HG03521 (cell line): ENCODE data around the gene KDM2B.

Experiments
- ATAC-seq: cut with Tn5 transposase; IDR thresholded peaks from one replicate; pipeline ENCODE4 v1.9.1; 2021; ENCODE audit warnings: mild to moderate bottlenecking, moderate library complexity; ENCODE audit not compliant: unreplicated experiment

Gene KDM2B

DNA sequence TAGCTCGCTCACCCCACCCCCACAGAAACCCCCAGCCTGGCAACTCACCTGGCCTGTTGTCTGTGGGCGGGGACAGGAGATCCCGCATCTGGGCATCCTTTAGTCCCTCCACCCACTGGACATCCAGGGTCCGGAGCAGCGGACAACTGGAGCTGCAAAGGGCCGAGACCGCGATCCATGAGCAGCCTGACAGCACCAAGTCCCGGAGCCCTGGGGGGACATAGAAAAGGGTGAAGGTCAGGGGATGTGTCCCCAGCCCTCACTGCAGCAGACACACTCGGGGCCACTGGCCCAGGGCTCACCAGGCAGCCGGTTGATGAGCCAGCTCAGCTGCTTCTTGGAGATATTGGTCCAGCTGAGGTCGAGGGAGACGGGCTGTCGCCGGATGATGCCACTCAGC lies 140.1 kb downstream of the KDM2B start:
- no peak for ATAC-seq

DNA sequence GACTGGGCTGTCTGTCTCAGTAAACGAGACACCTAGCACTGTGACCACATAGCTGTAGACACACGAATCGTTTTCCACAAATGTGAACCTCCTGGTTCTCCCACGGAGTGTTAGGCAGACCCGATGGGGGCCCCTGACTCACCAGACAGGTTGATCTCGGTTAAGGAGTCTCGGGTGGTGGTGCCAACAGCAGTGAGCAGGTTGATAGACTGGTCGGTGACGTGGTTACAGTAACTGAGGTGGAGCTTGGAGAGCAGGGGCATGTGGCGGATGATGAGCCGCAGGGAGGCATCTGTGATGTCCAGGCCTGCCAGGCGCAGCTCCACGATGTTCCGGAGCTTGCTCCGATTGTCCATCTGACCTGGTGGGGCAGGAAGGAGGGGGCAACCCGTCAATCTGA lies 141.1 kb downstream of the KDM2B start:
- no peak for ATAC-seq

DNA sequence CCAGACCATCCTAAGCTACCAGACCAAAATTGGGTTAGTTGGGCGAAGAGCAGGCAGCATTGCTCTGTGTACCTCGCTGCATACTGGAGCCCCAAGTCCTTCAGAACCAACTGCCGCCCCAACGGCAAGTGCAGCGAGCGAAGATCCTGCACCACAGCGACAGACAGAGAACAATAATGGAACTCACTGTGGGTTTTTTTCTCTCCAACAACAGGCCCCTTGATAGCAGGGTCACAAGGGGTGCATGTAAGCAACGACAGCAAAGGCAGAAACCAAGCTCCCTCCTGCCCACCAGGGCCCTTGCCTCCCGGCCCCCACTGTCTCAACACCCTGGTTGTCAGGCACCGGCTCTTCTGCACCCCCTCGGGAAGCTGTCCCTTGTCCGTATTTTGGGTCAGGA lies 141.9 kb downstream of the KDM2B start:
- ATAC-seq = no peak

DNA sequence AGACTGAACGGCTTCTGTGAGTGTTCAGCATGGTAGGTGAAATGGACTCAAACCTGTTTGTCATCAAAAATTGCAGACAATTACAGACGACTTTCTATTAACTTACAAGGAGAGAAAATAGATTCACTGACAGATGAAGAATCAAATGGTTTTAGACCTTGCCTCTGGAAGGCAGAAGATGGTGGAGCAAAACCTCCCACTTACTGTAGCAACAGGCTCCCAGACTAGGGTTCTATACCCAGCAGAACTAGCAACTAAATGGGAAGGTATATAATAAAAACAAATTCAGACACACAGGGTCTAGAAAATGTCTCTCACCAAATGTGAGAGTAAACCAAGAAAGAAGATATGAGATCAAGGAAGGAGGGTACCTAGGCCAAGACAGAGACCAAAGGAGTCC lies 144.1 kb downstream of the KDM2B start:
- ATAC-seq = no peak

DNA sequence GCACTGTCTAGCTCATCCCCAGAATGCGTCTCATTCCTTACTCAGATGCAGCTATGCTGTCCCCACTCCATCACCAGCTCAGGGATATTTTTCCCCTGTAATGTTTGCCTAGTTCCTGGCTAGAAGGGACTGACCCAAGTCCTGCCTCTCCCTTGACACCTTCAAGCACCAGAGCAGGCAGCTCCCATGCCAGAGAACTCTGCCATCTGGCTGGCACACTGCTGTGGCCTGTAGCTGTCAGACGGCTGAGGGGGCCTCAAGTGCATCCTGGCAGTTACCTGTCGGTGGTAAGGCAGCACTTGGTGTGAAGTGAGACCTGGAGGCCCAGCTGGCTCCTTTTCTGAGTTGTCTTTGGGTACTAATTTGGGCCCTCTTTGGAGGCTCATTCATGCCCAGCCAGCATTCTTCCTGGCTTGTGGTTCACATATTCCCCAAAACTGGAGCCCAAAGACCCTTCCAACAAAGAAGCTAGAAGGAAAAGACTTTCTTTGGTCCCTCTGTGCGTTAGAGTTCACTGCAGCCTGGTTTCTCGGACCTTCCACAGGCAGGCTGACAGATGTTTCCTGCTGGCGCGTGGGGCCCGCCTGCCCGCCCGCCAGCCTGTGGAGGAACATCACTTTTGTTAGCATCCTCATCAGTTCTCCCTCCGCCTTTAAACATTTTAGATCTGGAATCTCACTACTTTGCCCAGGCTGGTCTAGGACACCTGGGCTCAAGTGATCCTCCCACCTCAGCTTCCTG lies 147.9 kb downstream of the KDM2B start:
- no peak for ATAC-seq

DNA sequence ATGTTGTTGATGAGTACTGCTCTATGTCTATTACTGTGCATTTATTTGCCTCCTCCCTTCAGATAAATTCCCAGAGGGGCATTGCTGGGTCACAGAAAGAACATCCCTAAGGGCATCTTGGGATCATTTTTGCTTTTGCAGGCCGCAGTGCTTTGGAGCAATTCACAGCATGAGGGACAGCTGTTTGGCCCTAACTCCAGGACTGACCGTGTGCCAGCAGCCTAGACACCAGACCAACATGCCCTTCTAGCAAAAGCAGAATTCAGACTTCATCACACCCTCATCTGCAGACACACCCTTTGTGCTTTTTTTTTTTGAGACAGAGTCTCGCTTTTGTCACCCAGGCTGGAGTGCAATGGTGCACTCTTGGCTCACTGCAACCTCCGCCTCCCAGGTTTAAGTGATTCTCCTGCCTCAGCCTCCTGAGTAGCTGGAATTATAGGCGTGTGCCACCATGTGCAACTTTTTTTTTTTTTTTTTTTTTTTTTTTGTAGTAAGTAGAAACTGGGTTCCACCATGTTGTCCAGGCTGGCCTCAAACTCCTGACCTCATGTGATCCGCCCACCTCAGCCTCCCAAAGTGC lies 149.9 kb downstream of the KDM2B start:
- ATAC-seq = no peak

DNA sequence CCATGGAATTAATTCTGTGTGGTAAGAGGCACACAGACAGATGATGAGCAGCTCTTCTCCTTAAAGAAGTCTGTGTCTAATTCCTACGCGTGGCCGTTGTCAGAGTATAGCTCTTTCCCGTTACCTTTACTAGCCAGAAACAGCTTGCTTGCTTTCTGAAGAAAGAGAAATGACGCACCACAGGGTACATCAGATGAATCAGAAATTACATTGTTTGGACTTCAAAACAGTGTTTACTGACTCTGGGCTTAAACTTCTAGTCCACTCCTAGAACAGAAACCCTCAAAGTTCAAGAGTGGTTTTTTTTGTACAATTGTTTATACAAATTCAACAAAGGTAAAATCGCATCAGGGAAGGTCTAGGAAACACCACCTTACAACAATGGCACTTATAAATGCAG lies 151.9 kb downstream of the KDM2B start:
- no peak for ATAC-seq

DNA sequence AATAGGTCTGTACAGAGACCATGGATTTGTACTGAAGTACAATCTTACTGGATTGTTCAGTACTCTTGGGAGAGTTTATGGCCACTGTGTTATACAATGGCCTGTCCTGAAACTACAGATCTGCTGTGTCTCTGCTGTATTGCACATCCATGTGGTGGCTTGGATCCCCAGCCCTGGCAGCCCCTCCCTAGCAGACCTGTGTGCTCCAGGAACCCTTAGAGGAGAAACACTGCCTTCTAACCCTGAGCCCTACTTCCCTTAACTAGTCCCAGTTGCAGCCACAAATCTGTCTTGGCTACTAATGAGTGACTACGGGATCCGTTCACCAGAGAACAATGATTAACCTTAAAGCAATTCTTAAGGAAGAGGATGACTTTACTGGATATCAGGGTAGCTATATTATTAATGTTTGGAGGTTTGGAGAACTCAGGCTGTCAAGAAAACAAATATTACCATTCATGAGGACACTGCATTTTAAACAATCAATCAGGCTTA lies 153.2 kb downstream of the KDM2B start:
- no peak for ATAC-seq

DNA sequence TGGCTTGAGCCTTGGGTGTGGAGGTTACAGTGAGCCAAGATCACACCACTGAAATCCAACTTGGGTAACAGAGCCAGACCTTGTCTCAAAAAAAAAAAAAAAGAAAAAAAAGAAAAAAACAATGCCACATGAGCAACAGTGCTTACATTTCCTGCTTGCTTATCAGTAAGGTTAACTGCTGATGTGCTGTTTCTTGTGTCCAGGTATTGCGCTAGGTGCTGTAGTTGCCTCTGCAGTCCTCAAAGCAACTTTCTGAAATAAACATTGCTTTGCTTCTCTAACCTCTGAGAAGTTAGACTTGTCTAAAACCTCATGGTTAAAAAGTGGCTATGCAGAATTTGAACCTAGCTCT lies 156.2 kb downstream of the KDM2B start:
- no peak for ATAC-seq

DNA sequence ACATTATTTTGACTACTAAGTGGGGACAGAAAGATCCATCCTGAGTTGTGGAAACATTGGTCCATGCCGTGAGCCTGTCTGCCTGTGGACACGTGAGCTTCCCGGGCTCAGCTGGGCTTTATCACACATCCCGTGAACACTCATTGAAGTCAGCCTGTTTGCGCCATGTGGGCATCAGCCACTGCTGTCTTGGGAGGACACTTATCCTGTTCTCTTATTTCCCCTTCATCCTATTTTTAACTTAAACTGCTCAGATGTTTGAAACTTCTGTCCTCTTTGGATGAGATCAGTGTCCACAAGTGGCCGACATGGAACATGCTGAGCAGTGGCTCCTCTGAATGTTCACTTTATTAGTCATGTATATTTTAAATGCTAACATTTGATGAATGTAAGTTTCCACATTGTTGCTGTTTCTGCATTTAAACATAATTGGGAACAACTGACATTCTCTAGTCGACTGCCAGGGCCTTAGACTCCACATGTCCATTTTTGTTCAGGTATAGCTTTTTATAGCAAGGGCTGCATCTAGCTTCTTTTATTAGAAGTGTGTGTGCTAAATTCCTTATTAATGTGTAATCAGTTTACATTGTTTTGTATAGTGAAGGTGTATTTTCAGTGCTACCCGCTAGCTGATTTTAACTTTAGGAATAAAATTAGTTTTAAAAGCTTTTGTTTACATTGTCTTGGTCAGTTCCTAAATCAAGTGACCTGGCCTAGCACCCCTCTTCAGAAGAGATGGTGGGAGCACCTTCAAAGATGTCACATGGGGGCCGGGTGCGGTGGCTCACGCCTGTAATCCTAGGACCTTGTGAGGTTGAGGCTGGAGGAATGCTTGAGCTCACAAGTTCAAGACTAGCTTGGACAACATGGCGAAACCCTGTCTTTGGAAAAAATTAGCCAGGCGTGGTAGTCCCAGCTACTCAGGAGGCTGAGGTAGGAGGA lies 156.9 kb downstream of the KDM2B start:
- ATAC-seq = no peak

DNA sequence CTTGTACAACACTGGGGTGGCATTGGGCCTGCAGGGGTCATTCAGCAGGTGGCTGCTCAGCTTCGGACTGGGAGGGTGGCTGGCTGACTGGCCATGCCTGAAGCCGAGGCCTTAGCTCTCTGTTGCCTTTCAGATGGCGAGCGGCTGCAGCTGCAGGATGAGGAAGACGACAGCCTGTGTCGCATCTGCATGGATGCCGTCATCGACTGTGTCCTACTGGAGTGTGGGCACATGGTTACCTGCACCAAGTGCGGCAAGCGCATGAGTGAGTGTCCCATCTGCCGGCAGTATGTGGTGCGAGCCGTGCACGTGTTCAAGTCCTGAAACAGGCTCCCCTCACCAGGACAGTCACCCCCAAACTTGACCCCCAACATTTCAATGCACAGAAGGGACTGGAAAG lies 157.6 kb downstream of the KDM2B start:
- no peak for ATAC-seq

DNA sequence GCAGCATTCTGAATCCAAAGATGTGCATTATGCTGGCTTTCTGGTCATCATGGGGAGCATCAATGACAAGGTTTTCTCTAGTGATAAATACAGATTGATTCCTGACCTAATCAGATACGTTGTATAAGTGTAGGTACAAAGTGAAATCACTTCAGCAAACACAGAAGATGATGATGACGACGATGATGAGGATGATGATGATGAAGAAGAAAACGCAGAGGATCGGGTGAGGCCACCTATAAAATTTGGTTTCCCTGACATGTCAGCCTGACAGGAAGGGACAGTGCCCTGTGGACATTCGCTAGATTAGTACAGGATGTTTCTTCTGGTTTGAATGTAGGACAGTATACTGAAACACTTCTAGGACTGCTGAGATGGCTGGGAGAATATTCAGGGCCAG lies 160.7 kb downstream of the KDM2B start:
- no peak for ATAC-seq

DNA sequence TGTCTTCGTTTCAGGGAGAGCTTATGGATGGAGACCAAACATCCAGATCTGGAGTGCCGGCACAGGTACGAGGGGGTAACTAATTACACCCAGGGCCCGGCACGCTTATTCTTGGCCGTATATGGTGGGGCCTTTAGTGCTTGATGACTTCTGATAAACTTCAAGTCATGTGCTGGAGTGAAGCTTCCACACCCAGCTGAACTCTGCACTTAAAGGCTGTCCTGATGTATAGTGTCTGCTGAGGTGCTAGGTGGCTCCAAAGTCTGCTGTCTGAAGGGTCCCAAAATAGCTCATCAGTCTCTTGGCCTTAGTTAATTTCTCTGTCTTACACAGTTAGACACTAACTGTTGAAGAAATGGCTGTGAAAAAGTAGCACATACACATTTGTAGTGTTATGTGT lies 163.0 kb downstream of the KDM2B start:
- no peak for ATAC-seq

DNA sequence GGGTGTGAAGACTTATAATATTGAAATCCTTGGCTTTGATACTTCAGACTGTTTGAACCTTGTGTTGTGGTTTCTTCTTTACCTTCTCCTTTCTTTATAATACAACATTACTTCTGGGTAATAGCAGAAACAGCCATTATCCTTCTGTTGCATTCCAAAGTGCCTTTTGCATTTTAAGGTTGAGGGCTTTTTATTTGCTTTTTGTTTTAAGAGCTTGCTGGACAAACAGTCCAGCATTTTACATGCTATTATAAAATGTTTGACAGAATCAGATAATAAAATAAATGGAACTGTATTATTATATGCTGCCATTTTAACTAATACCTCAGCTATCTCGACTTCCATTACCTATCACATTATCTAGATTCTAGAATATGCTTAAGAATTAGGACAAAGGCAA lies 166.9 kb downstream of the KDM2B start:
- ATAC-seq = no peak

DNA sequence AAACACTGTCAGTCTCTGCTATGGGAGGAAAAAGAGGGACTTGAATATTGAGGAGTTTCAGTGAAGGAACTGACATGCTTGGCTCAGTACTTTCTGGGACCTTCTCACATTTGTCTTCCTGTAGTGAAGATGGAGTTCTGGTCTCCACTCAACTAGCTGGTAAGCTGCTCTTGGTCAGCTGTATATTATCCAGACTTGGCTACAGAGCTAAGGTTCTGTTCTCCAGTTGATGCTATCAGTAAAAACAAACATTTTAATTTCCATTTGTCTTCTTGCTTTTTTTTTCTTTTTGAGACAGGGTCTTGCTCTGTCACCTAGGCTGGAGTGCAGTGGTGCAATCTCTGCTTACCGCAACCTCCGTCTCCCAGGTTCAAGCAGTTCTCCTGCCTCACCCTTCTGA lies 175.6 kb downstream of the KDM2B start:
- ATAC-seq = no peak

DNA sequence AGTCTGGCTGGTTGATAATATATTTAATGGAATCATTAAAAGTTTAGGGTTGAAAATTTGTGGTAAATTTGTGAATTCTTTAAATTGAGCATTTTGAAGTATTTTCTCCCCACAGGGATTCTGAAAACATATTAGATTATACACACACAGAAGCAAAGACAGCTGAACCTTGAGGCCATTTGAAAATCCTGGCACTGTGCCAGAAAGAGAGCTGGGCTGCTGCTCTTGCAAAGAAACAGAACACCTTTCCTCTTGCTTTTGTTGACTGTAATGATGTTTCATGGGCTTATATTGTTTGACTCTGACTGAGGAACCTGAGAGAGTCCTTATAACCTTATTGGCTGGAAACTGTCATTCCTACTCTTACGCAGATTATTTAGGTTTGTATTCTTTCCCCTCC lies 176.1 kb downstream of the KDM2B start:
- no peak for ATAC-seq

DNA sequence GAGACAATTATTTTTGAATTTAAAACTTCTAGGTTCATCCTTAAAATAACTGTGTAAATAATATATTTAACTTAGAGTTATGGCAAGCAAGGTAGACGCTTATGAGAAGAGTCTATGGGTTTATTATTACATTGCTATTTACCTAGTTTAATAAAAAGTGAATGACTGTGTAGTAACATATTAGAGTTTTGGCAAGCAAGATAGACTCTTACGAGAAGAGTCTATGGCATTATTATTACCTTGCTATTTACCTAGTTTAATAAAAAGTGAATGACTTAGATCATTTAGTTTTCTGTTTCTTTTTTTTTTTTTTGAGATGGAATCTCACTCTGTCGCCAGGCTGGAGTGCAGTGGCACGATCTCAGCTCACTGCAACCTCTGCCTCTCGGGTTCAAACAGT lies 177.1 kb downstream of the KDM2B start:
- no peak for ATAC-seq

DNA sequence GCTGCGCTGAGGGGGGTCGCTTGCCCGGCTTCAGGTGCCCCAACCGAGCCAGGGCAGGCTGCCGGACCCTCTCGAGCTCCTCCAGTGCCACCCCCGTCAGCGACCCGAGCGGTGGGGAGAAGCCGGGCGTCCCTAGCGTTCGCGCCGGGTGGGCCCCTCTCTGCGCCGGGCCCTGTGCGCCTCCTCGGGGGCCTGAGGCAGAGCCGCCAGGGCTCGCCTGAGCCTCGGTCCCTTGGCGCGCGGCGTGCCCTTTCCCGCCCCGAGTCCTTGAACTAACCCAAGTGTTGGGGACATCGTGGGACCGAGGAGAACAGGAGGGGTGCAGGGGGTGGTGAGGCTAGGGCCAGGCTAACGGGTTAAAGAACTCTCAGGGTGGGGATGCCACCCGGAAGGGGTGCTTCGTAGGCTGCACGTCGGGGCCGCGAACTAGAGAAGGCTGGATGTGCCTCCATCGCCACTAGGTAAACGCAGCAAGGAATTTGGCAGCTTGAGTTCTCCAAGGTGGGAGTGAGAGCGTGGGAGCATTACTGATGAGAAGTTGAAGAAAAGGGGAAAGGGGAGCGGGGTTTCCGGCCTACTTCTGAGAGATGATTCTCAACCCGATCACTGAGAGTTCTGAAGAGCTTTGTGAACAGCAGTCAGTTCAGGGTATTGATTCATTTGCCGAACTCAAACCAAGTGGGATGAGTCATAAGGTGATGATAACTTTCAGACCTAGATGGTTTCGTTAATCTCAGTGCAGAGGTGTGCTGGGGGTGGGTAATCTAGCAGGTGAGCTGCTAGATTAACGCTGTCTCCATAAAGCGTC lies 180.3 kb downstream of the KDM2B start:
- peak; percentile 14 for ATAC-seq

DNA sequence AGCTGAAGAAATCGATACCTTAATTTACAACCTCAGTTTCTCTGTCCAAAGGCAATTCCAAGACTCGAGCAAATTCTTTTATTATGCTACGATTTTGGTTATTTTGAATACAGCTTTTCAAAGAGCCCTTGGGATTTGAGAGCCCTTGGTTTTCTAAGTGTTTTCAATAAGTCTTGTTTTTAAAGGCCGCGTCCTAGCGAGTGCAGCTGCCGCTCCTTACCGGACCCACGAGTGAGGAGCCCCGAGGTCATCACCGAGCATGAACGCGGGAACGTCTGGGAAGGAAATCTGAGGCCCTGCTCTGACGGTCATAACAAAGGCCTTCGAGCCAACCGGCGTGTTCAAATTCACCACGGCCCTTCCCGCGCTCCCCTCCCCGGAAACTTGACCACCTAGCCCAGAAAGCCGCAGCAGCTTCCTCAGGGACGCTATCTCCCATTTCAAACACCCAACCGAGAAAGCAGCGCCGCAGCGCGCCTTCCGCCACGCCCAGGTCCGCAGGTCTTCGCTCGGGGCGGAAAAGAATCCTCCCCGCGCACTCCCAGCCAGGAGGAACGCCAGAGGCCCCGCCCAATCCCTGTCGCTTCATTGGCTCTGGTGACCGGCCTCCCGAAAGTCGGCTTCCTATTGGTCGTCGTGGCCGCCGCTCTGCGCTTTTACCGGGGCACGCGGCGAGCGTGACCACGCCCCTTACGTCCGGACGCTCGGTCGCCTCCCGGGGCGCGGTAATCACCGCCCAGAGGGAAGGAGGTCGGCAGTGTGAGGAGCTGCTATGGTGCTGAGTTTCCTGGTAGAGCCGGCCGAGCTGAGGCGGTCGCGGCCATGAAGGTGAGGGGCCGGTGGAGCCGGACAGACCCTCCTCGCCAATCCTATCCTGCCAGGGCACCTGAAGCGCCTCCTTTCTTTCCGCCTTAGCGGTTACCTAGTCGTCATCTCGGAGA lies 181.2 kb downstream of the KDM2B start, which contains the start of gene RNF34:
RNF34 (plus strand) TSS at position 728 of the 941 bp plus-strand sequence; CDS start at position 823, 95 bp downstream.
- ATAC-seq = peak; percentile 94

DNA sequence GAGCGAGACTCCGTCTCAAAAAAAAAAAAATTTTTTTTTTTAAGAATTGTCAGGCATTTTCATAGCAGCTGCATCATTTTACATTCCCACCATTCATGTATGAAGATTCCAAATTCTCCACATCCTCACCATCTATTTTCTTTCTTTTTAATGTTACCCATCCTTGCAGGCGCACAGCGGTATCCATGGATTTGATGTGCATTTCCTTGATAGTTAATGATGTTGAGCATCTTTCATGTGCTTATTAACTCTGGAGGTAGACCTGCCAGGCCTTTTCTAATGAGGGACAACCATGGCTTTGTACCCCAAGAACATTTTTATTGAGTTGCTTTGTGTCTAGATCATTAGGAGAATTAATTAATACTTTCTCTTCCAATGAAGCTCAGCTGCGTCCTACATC lies 182.5 kb downstream of the KDM2B start:
- ATAC-seq = no peak
